Myocyte (in vitro differentiated cells): ENCODE data around the gene HINFP. TPM values are rescaled to one million over a fixed set of nuclear protein-coding genes. Genes with fewer than 3 reads are reported as not detected.
A peak's percentile ranks its signal among the peaks of the same experiment; 100 is the strongest.
"Not testable (repeated sequence)": the region's sequence is repeated elsewhere in the genome, so short reads cannot be mapped to it uniquely, and the experiment has no call there.

Experiments used
- DNase-seq: peaks from one replicate; pipeline ENCODE4 v3.0.0-alpha.2; 2012; ENCODE audit warnings: low read depth
- total RNA-seq: library from RNA; depleted of rRNA; stranded (reverse); fragments of >200 nt; gene quantifications from 2 replicates; pipeline ENCODE4 v1.2.3, GENCODE V29; 2014

The HINFP gene
- total RNA-seq, 1 donor from 2014 or later: 16.7 TPM

DNA sequence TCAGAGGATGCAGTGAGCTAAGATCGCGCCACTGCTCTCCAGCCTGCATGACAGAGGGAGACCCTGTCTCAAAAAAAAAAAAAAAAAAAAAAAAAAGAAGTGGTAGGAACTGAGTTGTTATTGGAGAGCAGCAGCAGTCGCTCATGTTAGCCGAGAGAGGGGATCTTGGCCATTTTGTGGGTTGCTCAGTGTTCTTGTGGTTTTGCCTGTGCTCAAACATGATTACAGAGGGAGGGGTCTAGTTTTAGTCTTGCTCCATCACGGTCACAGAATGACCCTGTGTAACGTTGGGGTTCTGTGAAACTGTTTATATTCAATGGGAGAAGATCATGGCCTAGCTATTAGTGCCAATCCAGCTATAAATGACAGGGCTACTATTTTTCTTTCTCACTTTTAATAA is 21.7 kb upstream of the HINFP start:
- no peak for DNase-seq

DNA sequence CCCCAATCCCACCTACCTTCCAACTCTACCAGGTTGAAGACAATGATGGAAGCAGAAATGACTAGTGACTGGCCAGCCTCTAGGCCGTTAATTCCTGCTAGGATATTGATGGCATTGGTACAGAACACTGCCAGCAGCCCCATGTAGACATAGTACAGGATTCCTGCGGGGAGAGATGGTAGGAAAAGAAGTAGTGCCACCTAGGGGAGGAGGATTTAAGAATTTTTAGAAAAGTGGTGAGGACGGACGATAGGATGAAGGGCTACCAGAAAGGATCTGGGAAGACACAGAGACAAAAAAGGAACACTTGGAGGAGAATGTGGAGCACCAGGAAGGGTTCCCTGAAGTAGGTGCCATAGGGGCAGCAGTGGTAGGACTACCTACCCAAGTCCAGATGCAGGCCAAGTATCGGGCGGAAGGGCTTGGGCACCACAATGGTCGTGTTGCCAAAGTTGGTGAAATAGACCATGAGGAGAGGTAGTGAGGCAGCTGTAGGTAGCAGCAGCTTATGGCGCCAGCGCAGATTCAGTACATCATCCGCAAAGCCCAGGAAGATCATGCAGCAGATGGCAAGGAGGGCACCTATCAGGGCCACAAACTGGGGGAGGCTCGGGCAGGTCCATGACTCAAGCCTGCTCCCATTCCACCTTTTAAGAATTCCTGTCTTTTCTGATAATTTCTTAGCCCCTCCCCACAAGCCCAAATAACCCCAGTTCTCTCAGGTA is 21.0 kb upstream of the HINFP start:
- DNase-seq: peak; percentile 47

DNA sequence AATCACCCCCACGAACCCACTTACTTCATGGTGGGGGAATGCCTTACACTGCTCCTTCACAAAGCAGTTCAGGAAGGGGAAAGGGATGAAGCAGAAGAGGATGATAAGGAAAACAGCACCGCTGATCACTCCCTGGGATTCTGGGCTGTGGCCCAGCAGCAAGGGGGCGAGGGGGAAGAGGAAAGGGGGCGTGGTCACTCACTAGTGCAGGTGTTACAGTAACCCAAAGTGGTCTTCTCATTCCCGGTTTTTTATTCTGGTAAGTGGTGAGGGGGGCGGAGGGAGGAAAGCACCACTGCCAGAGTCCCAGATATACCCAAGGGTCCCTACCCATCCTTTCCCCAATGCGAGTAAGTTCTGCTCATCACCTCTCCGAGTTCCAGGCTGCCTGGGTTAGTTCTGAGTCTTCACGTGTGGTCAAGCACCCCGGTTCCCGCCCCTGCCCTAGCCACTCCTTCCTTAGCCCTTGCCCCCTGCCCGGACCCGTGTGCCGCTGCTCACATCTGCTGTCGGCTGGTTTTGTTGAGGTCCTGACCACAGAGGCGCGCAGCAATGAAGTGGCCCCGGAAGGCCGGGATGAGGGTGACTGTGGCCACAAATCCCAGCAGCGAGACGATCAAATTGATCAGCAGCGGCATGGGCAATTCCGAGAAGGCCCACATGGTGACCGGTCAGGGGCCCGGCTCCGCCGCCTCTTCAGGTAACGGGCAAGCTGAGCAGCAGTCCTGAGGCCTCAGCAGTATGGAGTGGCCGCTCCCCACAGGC is 20.2 kb upstream of the HINFP start:
- peak; percentile 46 for DNase-seq

DNA sequence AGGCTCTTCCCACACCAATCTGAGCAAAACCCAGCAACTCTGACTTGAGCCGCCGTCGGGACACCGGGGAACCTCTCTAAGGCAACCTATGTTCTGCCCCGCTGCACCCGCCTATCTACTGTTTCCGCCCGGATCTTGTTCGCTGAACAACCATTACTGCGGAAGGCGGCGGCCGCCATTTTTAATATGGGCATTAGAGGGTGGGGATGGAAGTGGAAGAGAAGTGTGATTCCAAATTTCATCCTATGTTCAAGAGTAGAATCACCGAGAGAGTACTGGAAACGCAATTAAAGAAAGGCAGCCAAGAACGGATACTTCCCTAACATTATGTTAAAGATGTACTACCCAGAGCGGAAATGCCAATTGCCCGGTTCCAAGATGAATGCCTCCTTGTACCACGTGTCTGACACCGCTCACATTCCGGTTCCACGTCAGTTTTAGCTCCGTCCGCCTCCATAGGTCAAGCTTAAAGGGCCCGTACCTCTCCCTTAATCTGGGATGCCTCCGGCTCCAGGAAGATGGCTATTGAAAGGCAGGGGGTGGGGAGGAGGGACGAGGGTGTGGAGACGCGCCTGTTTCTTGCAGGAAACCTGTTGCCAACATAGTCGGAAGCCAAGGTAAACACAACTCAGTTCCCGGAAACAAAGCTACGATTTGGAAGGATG is 19.5 kb upstream of the HINFP start, which contains the start of gene DPAGT1:
DPAGT1 (minus strand) TSS at position 95 of the 665 bp plus-strand sequence. CDS start 198 bp downstream, outside the sequence.
- DNase-seq: peak; percentile 96

DNA sequence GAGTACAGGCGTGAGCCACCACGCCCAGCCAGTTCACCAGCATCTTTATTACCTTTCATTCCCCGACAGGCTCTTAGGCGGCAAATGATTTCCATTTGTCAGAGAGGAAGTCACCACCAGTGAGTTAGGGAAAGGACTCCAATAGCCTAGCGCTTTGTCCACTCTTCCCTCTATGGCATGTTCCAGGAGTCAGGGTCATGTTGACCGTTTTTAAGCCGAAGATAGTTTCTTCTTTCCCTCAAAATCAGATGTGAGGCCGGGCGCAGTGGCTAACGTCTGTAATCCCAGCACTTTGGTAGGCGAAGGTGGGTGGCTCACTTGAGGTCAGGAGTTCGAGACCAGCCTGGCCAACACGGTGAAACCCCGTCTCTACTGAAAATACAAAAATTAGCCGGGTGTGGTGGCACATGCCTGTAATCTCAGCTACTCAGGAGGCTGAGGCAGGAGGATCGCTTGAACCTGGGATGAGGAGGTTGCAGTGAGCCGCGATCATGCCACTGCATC is 18.2 kb upstream of the HINFP start:
- not testable (repeated sequence) for DNase-seq

DNA sequence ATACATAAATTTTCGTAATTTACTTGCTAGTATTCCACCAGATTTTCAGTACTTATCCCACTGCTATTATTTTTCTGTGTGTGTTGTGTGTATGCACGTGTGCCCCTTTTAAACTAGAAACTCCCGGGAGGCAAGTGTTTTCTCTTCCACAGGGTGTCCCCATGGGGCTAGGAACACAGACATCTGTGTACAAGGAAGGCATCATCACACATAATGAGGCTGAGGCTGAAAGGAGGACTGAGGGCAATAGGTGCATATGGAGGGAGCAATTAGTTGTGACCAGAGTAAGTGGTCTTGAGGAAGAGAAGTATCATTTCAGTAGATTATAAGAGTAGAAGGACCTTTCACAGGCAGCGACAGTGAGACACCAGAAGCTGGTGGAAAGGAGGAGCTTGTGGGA is 17.6 kb upstream of the HINFP start:
- peak; percentile 22 for DNase-seq

DNA sequence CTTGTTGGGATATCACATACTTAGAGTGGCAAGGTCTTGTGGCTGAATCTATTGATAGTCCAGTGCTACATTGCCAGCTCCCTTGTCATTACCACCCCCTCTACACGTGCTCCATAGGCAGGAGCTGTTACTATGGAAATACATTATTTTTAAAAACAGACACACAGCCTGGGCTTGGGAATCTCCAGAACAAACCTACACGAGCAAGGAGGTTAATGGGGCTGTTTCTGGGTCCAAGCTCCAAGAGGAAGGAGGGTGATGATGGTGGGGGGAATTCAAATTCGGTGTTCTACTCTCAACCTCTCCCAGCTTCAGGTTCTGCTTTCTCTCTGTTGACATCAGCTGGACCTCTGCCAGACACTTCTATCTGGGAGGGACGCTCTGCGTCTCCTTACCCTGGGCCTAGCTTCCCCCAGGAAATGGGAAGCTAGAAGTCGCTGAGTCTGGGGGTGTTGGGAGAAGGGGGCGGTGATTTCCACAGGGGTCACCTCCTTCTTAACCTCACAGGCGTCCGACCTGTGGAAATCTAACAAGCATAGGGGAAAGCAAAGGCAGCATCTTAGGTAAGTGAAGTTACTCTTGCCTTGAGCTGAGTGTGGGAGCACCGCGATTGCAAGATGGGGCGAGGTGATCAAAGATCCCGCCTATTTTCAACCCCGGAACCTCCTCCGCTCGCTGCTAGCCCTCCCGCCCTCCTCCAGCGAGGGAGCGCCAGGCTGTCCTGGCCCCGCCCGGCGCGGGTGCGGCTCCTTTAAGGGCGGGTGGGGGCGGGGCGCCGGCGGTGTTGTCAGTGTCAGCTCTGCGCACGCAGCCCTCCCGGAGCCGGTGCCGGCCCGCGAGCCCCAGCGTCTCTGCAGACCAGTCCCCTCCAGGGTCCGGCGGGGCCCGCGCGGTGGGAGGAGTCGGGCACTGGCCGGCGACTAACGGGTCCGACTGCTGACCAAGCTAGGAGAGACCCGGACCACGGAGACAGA is 14.5 kb upstream of the HINFP start, which contains the start of gene C2CD2L:
C2CD2L (plus strand) TSS at position 781 of the 974 bp plus-strand sequence. CDS start 398 bp downstream, outside the sequence.
- peak; percentile 89 for DNase-seq

DNA sequence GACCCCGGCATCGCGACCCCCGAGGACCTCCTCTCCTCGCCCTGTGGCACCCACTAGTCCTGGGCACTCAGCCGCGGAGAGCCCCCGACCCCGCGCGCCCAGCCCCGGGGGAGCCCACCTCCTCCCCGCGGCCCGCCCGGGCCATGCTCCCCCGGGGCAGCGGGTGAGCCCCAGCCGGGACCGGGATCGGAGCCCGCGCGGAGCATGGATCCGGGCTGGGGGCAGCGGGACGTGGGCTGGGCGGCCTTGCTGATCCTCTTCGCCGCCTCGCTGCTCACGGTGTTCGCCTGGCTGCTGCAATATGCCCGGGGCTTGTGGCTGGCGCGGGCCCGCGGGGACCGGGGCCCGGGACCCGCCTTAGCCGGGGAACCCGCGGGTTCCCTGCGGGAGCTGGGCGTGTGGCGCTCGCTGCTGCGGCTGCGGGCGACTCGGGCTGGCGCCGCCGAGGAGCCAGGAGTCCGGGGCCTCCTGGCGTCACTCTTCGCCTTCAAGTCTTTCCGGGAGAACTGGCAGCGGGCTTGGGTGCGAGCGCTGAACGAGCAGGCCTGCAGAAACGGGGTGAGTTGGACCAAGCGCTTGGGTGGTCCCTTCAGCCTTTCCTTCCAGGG is 13.7 kb upstream of the HINFP start:
- DNase-seq: peak; percentile 13

DNA sequence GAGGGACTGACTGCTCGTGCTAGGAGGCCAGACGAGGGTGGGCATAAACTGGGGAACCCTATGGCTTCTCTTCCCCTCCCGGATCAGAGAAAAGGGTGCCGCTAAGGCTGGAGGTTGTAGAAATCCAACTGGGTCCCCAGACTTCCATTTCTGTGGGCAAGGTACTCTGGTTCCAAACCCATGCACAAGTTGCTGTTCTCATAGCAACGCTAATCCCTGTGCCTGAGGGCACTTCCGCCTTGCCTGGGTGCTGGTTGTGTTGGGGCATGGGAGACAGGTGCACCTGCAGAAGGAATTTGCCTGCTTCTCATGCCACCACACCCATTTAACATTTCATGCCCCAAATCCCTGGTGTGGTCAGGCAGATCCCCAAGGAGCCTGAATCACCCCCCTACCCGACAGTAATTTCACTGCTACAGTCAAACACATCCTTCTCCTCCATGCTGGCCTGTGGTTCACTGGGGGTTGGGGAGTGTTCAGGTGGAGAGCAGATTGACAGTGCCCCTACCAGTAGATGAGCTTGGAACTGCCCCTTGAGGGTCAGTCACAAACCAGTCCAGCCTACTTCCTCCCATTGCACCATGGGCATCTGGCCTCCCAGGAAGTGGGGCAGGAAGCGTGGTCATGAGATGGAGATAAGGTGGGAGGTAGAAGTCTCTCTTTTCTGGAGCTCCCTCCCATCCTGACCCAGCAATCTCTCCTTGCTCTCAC is 13.1 kb upstream of the HINFP start:
- peak; percentile 41 for DNase-seq

DNA sequence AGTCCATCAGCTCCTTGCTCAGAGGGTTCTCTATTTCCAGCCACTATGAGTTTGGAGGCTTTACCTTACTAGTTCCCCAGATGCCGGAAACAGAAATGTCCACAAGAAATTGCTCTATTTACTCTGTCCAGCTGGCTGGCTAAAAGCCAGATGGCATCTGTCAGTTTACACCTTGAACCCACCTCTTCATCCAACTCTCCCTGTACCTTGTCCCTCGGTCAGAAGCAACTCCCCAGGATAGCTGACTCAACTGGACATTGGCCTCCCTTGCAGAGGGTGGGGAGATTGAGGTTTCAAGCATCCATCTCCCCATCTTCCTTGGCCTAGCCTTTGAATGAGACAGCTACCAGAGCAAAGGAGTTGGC is 12.5 kb upstream of the HINFP start:
- DNase-seq: no peak

DNA sequence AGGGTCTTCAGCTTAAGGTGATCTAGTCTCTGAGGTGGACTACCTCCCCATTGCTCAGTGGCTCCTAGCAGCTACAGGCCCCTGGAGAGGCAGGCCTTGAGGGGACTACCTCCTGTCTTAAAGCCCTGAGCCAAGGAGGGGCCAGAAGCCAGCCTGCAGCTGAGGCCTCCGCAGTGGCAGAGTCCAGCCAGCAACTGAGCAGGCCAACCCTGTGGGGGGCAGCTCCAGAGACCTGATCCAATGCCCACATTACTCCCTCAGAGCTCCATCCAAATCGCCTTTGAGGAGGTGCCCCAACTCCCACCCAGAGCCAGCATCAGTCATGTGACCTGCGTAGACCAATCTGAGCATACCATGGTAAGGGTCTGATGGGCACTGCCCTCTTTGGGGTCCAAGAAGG is 11.5 kb upstream of the HINFP start:
- no peak for DNase-seq

DNA sequence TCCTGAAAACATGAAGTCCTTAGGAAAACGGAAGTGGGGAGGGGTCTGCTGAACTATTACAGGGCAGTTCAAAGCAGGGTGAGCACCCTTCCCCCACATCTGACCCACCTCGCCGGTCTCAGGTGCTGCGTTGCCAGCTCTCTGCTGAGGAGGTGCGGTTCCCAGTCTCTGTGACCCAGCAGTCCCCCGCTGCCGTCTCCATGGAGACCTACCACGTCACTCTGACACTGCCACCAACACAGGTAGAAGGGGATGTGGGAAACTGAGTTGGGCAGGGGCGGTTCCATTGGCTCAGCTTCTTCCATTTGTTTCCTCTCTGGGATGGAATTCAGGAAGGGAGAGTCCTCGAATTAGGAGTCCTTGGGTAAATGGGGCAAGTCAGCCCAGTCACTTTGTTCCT is 10.9 kb upstream of the HINFP start:
- no peak for DNase-seq

DNA sequence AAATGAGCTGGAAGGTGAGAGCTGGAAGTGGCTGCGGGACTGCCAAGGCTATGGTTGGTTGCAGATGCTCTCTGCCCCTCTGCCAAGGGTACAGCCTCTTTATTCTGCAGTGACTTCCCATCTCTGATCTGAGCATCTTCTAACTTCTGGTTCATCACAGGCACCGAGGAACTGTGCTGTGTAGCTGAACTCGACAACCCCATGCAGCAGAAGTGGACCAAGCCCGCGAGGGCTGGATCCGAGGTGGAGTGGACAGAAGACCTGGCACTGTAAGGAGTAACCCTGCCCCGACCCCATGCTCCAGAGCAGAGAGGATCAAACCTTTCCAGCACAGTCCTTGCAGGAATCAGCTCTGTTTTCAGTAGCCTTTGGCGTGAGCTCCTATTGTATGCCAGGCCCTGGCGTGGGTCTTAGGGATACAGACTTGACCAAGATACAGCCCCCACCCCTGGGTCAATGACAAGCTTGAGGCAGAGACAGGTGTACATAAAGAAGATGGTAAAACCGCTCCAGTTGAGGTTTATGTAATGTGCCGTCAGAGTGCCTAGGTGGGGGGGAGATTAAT is 9.9 kb upstream of the HINFP start:
- DNase-seq: no peak

DNA sequence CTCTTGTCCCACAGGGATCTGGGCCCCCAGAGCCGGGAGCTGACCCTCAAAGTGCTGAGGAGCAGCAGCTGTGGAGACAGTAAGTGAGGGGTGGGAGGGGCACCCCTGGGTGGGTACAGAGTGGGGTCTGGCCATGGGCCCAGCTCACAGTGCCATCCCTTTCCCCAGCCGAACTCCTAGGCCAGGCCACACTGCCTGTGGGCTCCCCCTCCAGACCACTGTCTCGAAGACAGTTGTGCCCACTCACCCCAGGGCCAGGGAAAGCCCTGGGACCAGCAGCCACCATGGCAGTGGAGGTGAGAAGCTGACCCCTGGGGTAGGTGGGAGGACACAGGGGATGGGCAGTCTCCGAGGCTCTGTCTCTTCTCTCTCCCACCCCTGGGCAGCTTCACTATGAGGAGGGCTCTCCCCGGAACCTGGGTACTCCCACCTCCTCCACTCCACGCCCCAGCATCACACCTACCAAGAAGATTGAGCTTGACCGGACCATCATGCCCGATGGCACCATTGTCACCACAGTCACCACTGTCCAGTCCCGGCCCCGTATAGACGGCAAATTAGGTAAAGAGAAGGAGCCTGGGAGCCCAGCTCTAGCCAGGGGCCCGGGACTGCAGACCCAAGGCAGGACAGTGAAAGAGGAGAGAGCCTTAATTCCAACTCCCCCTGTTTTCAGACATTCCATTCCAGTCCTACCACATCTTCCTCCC is 8.9 kb upstream of the HINFP start:
- no peak for DNase-seq

DNA sequence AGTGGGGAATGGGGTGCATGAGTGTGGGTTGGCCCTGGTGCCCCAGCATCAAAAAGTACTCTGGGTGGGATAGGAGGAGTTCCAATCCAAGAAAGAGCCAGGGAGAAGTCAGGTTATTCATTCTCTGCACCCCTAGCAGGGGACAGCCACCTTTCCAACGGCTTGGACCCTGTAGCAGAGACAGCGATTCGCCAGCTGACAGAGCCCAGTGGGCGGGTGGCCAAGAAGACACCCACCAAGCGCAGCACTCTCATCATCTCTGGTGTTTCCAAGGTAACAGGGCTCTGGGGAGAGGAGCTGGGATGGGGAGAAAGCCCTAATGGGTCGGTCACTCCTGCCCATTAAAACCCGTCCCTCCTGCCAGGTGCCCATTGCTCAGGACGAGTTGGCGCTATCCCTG is 7.7 kb upstream of the HINFP start:
- DNase-seq: no peak

DNA sequence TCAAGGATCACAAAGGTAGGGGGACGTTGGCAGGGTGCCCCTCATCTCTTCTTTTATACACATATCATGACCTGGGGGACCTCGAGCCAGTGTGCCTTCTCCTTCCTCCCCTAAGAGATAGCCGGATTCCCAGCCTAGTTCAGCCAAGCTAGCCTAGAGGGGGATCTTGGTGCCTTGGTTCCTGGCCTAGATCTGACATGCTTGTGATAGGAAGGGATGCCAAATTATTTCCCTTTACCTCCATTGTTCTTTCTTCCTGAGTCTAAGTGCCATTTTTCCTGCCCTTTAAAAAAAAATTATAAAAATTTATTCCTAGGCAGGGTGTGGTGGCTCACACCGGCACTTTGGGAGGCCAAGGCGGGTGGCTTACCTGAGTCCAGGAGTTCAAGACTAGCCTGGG is 7.0 kb upstream of the HINFP start:
- no peak for DNase-seq

DNA sequence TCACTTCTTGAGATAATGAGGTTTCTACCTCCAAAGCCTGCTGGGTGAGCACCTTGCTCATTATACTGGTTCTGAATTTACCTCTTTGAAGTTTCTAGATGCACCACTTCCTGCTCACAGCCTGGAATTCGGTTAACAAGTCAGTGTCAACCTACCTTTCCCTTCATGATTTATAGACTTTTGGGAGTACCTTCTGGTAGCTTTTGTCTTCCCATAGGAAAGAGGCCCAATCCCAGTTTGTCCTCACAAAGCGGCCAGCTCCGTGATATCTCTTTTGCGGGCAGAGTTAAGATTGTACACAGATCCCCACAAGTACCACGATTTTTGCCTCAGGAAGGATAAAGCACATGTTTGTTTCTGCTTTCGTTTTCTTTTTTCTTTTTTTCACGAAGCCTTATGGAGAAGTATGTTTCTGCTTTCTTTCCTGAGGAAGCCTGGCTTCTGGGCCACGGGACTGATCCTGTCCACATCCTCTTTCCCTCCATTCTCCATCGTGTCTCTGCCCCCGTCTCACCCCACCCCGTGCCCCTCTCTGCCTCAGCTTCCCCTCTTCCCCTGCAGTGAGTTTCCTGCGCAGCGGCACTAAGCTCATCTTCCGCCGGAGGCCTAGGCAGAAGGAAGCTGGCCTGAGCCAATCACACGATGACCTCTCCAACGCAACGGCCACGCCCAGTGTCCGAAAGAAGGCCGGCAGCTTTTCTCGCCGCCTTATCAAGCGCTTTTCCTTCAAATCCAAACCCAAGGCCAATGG is 5.7 kb upstream of the HINFP start:
- DNase-seq: no peak

DNA sequence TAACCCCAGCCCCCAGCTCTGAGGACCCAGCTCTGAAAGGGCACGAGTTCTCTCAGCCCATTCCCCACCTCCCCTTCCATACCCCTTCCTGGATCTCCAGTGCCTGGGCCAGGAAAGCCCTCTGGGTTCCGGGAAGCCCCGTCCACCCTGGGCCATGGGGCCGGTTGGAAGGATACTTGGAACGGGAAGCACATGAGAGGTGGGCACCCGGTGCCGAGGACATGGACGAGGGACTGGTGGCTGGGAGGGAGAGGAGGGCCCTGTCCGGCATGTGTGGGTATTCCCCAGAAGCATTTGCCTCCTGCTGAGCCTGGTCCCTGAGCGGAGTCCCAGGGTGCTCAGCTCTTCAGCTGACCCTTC is 5.2 kb upstream of the HINFP start:
- no peak for DNase-seq
